ENCODE results near the gene NFAT5.
A peak's percentile ranks its signal among the peaks of the same experiment; 100 is the strongest.

NFAT5 gene

GRCh38 chr16:69589434-69590269 is 23.9 kb downstream of the NFAT5 start:
- in situ Hi-C loops (cut with HindIII; ENCODE audit: low pct_ligation_motif_present, low pct_unique_long_range_greater_than_20kb, low sequenced_read_pairs) = no loop called here
- no peak for DNase-seq

DNA sequence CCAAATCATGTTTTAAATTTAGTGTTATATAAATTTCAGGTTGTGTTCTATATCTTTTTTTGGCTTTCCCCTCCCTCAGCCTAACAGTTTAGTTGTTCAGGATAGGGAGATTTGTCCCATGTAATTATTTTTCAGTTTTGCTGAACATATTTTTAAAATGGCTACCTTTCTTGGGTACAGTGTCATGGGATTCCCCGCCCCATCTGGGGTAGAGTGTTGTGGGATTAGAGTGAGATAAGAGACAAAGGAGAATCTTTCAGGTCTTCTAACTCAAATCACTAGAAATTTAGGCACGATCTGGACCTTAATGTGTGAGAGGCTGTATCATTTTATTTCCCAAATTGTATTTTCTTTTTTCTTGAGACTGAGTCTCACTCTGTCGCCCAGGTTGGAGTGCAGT is 24.8 kb downstream of the NFAT5 start:
- no peak for DNase-seq
- in situ Hi-C loops (cut with HindIII; ENCODE audit: low pct_ligation_motif_present, low pct_unique_long_range_greater_than_20kb, low sequenced_read_pairs) = no loop called here

DNA sequence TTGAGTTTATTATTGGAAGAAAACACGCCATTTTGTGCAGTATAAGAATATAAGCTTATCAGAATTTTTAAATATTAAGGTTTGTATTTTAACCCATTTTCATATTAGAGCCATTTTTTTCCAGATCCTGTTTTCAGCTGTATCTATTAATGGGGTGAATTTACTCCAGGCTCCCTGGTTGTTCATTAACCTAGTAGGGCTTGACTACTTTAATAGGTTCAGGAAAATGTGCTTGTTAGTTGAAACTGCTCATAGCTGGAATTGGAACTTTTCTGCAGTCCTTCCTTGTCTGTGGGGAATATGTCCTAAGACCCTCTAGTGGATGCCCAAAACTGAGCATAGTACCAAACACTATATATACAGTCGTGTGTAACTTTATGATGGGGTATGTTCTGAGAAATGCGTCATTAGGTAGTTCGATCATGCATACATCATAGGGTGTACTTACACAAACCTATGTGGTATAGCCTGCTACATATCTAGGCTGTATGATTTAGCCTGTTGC is 28.0 kb downstream of the NFAT5 start:
- in situ Hi-C loops (cut with HindIII; ENCODE audit: low pct_ligation_motif_present, low pct_unique_long_range_greater_than_20kb, low sequenced_read_pairs) = no loop called here
- no peak for DNase-seq

DNA sequence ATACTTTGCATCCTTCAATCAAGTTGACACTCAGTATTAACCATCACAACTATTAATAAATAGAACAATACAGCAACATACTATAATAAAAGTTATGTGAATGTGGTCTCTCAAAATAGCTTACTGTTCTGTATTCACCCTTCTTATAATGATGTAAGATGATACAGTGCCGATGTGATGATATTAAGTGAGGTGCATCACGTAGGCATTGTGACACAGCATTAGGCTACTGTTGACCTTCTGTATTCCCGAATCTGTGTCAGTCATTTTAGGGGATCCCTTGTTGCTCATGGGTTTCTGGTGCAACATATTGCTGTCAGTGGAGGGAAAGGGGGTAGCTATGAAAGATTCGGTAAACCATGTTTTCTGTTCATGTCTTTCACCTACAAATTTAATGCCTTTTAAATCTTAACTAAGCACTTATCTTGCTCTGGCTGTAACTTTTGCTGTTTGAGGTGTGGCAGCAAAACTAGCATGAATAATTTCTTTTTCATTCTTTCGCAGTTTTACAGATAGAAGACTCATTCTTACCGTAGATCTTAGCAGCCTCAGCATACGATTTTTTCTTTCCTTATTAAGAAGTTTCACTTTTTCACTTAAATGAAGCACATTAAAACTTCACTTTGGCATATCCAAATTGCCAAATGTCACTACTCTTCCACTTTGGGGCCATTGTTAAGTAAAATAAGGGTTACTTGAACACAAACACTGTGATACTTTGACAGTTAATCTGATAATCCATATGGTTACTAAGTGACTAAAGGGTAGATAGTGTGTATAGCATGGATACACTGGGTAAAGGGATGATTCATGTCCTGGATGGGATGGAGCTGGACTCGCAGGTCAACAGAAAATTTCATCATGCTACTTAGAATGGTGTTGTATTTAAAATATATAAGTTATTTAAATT is 29.6 kb downstream of the NFAT5 start:
- in situ Hi-C loops (cut with HindIII; ENCODE audit: low pct_ligation_motif_present, low pct_unique_long_range_greater_than_20kb, low sequenced_read_pairs) = no loop called here
- peak; percentile 52 for DNase-seq

GRCh38 chr16:69596801-69597200 is 31.0 kb downstream of the NFAT5 start:
- in situ Hi-C loops (cut with HindIII; ENCODE audit: low pct_ligation_motif_present, low pct_unique_long_range_greater_than_20kb, low sequenced_read_pairs) = no loop called here
- DNase-seq = no peak

DNA sequence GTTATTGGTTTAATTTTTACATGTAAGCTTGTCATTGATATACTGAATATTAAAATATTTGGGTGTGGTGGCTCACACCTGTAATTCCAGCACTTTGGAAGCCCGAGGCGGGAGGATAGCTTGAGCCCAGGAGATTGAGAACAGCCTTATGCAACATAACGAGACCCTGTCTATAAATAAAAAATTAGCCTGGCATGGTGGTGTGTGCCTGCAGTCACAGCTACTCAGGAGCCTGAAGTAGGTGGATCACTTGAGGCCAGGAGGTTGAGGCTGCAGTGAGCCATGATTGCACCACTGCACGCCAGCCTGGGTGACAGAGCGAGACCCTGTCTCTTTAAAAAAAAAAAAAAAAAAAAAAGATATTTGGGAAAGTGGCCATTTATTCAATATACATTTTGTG is 32.3 kb downstream of the NFAT5 start:
- DNase-seq = no peak
- in situ Hi-C loops (cut with HindIII; ENCODE audit: low pct_ligation_motif_present, low pct_unique_long_range_greater_than_20kb, low sequenced_read_pairs) = no loop called here

DNA sequence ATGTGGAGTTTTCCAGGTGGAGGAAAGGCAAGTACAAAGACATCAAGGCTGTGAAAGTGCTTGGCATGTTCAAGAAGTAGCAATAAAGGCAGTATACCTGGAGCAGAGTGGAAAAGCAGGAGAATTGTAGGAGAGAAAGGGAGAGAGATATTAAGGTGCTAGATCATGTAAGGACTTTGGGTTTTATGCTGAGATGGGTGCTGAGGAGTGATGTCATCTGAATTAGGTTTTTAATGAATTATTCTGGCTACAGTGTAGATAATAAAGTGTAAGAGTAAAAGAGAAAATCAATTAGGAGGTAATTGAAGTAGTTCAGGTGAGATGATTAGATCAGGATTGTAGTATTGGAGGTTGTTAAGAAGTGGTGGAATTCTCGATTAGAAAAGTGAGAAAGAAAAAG is 34.0 kb downstream of the NFAT5 start:
- in situ Hi-C loops (cut with HindIII; ENCODE audit: low pct_ligation_motif_present, low pct_unique_long_range_greater_than_20kb, low sequenced_read_pairs) = no loop called here
- DNase-seq = no peak

GRCh38 chr16:69600202-69600601 is 34.4 kb downstream of the NFAT5 start:
- no peak for DNase-seq

GRCh38 chr16:69601250-69601649 is 35.5 kb downstream of the NFAT5 start:
- DNase-seq = no peak
- in situ Hi-C loops (cut with HindIII; ENCODE audit: low pct_ligation_motif_present, low pct_unique_long_range_greater_than_20kb, low sequenced_read_pairs) = no loop called here

More at GRCh38 chr16:69600202-69600601, 34.4 kb downstream of the NFAT5 start:
- in situ Hi-C loops (cut with HindIII; ENCODE audit: low pct_ligation_motif_present, low pct_unique_long_range_greater_than_20kb, low sequenced_read_pairs) = no loop called here

DNA sequence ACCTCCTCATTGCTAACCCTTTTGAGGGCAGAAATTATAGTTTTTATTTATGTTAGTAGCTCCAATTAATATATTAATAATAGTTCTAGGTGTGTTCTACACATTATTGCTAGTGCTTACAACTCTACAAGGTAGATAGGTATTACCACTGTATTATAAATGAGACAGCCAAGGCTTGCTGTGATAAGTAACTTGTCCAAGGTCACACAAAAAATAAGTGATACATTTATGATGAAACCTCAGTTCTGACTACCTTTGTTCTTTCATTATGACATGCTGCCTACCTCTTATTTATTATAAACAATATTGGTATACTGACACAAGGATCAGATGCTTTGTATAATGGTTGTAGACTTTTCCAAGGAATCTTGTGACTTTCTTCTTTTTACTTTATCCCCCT is 41.2 kb downstream of the NFAT5 start:
- in situ Hi-C loops (cut with HindIII; ENCODE audit: low pct_ligation_motif_present, low pct_unique_long_range_greater_than_20kb, low sequenced_read_pairs) = no loop called here
- DNase-seq = no peak

DNA sequence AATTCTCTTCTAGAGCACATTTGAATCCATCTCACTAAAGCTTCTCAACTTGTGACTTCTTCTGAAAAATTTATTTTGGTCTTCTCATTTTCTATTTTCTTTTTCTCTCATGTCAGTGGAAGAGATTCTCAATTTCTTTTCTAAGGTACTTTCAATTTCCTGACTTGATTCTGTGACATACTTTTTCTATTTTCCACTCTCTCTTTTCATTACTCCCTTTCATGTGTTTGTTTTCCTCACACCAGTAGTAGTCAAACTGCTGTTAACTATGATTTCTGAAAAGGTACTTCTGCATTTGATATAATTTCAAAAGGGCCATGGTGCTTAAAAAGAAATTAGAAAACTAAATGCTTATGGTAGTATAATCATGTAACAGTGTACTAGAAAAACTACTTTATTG is 41.9 kb downstream of the NFAT5 start:
- in situ Hi-C loops (cut with HindIII; ENCODE audit: low pct_ligation_motif_present, low pct_unique_long_range_greater_than_20kb, low sequenced_read_pairs) = no loop called here
- no peak for DNase-seq

- in situ Hi-C loops (cut with HindIII; ENCODE audit: low pct_ligation_motif_present, low pct_unique_long_range_greater_than_20kb, low sequenced_read_pairs) = no loop called here
Observed at GRCh38 chr16:69610356-69610755, 44.6 kb downstream of the NFAT5 start.

DNA sequence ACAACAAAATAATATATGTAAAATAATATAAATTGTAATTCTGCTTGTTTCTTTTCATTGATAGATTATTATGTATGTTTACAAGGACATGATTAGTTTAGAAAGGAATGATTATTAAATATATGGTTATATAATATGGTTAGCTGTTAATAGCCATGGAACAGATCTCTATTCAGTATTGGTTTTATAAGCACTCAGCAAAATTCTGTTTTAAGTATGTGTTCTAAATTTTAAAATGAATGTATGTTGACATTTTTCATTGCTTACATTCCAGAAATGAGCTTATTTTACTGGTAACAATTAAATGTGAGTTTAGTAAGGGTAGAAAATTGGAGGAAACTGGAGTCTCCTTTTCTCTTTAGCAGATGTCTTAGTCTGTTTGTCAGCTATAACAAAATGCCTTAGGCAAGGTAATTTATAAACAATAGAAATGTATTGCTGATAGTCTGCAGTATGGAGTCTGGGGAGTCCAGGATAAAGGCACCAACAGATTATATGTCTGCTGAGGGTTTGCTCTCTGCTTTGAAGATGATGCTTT is 45.4 kb downstream of the NFAT5 start:
- no peak for DNase-seq
- in situ Hi-C loops (cut with HindIII; ENCODE audit: low pct_ligation_motif_present, low pct_unique_long_range_greater_than_20kb, low sequenced_read_pairs) = no loop called here

More at GRCh38 chr16:69610356-69610755, 44.6 kb downstream of the NFAT5 start:
- DNase-seq = no peak

- no peak for DNase-seq
- in situ Hi-C loops (cut with HindIII; ENCODE audit: low pct_ligation_motif_present, low pct_unique_long_range_greater_than_20kb, low sequenced_read_pairs) = no loop called here
Observed at GRCh38 chr16:69613378-69614154, 47.8 kb downstream of the NFAT5 start.

GRCh38 chr16:69615528-69615927 is 49.8 kb downstream of the NFAT5 start:
- DNase-seq = no peak
- in situ Hi-C loops (cut with HindIII; ENCODE audit: low pct_ligation_motif_present, low pct_unique_long_range_greater_than_20kb, low sequenced_read_pairs) = no loop called here

- in situ Hi-C loops (cut with HindIII; ENCODE audit: low pct_ligation_motif_present, low pct_unique_long_range_greater_than_20kb, low sequenced_read_pairs) = no loop called here
- DNase-seq = no peak
Observed at GRCh38 chr16:69616082-69616481, 50.3 kb downstream of the NFAT5 start.

GRCh38 chr16:69618307-69618706 is 52.5 kb downstream of the NFAT5 start:
- in situ Hi-C loops (cut with HindIII; ENCODE audit: low pct_ligation_motif_present, low pct_unique_long_range_greater_than_20kb, low sequenced_read_pairs) = no loop called here

GRCh38 chr16:69618721-69619120 is 53.0 kb downstream of the NFAT5 start:
- in situ Hi-C loops (cut with HindIII; ENCODE audit: low pct_ligation_motif_present, low pct_unique_long_range_greater_than_20kb, low sequenced_read_pairs) = no loop called here
- no peak for DNase-seq

More at GRCh38 chr16:69618307-69618706, 52.5 kb downstream of the NFAT5 start:
- no peak for DNase-seq

Data from ACHN (cell line).